Central memory CD8-positive, alpha-beta T cell (primary cell): Measurements from ENCODE around the gene U2AF1L4.

Experiments used
- ATAC-seq: fragments of 150-1000 bp; cut with Tn5 transposase; replicated peaks from 2 replicates; pipeline ENCODE4 v1.10.0; 2022; ENCODE audit warnings: mild to moderate bottlenecking, moderate FRiP score, moderate number of reproducible peaks; ENCODE audit not compliant: poor library complexity, severe bottlenecking; ENCODE audit errors: extremely low read depth
- DNase-seq, 2 donors: peaks; one replicate each; pipeline ENCODE4 v3.0.0; 2021; ENCODE audit warnings: low spot score in 2 of 2
- H3K27ac Mint-ChIP-seq: one replicate; pipeline ENCODE4 v1.8.0; 2022; ENCODE audit warnings: low read depth, mild to moderate bottlenecking, moderate library complexity, mixed read lengths
- H3K27me3 Mint-ChIP-seq: one replicate; pipeline ENCODE4 v1.8.0; 2022; ENCODE audit warnings: mixed read lengths
- H3K36me3 Mint-ChIP-seq: one replicate; pipeline ENCODE4 v1.8.0; 2022; ENCODE audit warnings: mild to moderate bottlenecking, moderate library complexity, mixed read lengths; ENCODE audit not compliant: insufficient read depth
- H3K4me1 Mint-ChIP-seq: one replicate; pipeline ENCODE4 v1.8.0; 2022; ENCODE audit warnings: mixed read lengths
- H3K4me3 Mint-ChIP-seq: one replicate; pipeline ENCODE4 v1.8.0; 2022; ENCODE audit warnings: mild to moderate bottlenecking, moderate library complexity, mixed read lengths
- H3K9me3 Mint-ChIP-seq: one replicate; pipeline ENCODE4 v1.8.0; 2022; ENCODE audit warnings: mixed read lengths

U2AF1L4 gene, protein sequence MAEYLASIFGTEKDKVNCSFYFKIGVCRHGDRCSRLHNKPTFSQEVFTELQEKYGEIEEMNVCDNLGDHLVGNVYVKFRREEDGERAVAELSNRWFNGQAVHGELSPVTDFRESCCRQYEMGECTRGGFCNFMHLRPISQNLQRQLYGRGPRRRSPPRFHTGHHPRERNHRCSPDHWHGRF

DNA sequence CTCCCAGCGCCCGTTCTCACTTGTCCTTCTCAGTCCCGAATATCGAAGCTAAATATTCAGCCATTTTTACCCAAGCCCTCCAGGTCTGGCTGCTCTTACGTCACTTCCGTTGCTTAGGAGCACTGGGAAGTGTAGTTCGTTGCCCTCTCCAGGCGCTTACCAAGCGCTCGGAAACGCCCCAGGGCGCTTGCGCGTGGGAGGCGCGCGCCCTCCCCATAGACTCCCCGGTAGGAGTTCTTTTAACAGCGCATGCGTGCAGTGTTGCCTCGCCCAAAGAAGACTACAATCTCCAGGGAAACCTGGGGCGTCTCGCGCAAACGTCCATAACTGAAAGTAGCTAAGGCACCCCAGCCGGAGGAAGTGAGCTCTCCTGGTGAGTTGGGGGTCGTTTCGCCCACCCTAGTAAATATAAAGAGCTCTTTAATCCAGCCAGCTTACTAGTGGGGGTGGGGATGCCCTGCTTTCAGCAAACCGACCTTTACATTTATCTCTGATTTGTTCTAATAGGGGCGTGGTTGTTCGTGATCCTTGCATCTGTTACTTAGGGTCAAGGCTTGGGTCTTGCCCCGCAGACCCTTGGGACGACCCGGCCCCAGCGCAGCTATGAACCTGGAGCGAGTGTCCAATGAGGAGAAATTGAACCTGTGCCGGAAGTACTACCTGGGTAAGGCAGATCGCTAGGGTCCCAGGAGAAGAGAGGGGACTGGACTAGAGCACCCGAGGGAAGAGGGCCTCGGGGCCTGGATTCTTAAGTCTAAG, at the start of gene U2AF1L4, which contains the start of gene PSENEN:
Gene U2AF1L4 (minus strand): TSS at position 91 of the 759 bp plus-strand sequence. CDS start 27 bp downstream, at position 64.
Gene PSENEN (plus strand): TSS at position 324 of the 759 bp plus-strand sequence. CDS start 280 bp downstream, at position 604.
- H3K4me1 Mint-ChIP-seq, result peaks cover 59% of the 10 kb centered on the region
- DNase-seq (peak; percentile 89 to 97), ATAC-seq (peak; percentile 63)
- no peaks in the 10 kb centered on the region for H3K27me3 Mint-ChIP-seq
- H3K9me3 Mint-ChIP-seq, result no peaks in the 10 kb centered on the region
- peaks cover 24% of the 10 kb centered on the region for H3K36me3 Mint-ChIP-seq
- peak within 1 kb of the TSS; percentile 95 for H3K27ac Mint-ChIP-seq
- peak within 1 kb of the TSS; percentile 97 for H3K4me3 Mint-ChIP-seq

DNA sequence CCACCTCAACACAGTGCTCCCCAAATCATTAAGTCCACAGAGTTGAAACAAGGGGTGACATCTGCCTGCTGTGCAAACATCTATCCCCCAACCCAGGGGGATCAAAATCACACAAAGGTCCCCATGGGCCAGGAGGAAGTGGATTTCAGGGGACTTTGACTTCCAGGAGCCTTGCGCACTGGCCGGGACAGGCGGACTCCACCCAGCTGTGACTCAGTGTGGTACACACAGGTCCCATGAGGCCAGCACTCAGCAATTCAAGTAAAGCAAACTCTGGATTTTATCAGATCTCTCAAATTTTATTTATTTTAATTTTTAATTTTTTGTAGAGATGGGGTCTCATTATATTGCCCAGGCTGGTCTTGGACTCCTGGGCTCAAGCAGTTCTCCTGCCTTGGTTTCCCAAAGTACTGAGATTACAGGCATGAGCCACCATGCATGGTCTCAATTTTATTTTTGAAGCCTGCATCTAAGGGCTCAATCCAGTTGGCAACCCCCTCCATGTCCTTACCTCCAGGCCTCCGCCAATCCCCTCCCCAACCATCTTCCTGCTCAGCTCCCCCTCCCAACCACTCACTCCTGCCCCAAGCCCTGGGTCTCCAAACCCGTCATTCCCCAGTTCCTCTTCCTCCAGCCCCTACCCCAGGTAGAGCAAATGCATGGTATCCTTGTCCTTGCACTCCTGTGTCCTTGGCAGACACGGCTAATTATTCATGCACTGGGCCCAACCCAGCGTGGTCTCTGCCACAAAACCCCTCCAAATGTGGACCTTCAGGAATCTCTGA, 48.4 kb upstream of the U2AF1L4 start:
- peaks cover 8% of the 10 kb centered on the region for H3K4me1 Mint-ChIP-seq
- H3K27me3 Mint-ChIP-seq, result peaks cover 43% of the 10 kb centered on the region
- H3K9me3 Mint-ChIP-seq, result no peaks in the 10 kb centered on the region
- H3K4me3 Mint-ChIP-seq, result no peak overlapping the region
- DNase-seq (no peak), ATAC-seq (no peak)
- no peaks in the 10 kb centered on the region for H3K36me3 Mint-ChIP-seq
- H3K27ac Mint-ChIP-seq, result no peak overlapping the region

DNA sequence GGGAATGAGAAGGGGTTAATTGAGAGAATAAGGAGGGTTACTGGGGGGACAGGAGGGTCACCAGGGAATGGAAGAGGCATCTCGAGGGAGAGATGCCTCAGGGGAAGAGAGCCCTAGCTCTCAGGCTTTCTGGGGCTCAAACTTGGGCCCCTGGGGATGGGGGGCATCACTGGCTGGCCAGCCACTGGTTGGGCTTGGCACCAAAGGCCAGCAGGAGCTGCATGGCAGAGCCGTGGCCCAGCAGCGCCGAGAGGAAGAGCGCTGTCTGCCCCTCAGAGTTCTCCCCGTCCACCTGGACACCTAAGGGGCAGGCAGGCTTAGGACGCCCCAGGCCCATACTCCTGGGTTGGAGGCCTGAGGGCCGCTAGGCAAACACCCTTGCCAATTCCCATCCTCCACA, 47.7 kb upstream of the U2AF1L4 start:
- ATAC-seq (no peak), DNase-seq (no peak)
- Mint-ChIP-seq H3K27ac (no peak overlapping the region), H3K4me3 (no peak overlapping the region), H3K4me1 (peaks cover 8% of the 10 kb centered on the region), H3K27me3 (peaks cover 43% of the 10 kb centered on the region), H3K9me3 (no peaks in the 10 kb centered on the region), H3K36me3 (peaks cover 2% of the 10 kb centered on the region)

DNA sequence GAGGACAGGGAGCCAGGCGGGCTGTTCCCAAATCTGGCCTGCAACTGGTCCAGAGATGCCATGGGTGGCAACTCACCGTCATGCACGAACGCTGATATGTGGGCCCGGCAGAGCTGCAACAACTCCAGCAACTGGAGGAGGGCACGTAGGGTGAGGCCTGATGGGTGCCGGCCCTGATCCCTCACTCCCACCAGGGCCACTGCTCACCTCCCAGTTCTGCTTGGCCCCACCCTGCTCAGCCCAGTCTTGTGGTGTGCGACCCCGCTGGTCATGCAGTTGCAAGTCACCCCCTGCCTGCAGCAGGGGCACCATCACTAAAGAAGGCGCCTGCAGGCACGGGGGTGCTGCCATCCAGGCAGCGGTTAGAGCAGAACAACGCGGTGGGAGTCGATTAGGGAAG, 47.1 kb upstream of the U2AF1L4 start:
- H3K36me3 Mint-ChIP-seq, result peaks cover 2% of the 10 kb centered on the region
- H3K27me3 Mint-ChIP-seq, result peaks cover 39% of the 10 kb centered on the region
- DNase-seq, result no peak
- no peak for ATAC-seq
- H3K9me3 Mint-ChIP-seq, result no peaks in the 10 kb centered on the region
- peaks cover 7% of the 10 kb centered on the region for H3K4me1 Mint-ChIP-seq
- no peak overlapping the region for H3K4me3 Mint-ChIP-seq
- no peak overlapping the region for H3K27ac Mint-ChIP-seq

DNA sequence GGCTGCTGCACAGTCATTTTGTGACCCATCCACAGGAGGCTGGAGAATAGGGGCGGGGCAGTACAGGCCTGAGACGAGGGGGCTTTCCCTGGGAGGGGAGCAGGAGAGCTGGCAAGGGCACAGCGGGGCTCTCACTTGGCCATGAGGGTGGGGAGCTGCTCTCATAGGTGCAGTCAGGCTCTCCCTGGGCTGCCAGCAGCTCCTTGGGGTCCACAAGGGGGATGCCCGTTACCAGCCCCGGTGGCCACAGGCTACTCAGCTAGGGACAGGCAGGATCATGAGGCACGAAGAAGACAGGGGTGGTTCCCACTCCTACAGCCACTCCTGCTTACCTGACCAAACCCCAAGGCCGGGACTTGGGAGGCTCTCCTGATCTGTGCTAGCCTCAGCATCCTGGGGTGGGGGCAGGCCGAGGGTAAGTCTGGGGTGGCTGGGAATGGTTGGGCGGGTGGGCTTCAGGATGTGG, 46.6 kb upstream of the U2AF1L4 start:
- H3K9me3 Mint-ChIP-seq, result no peaks in the 10 kb centered on the region
- ATAC-seq, result no peak
- H3K27ac Mint-ChIP-seq, result no peak overlapping the region
- no peak overlapping the region for H3K4me3 Mint-ChIP-seq
- peaks cover 2% of the 10 kb centered on the region for H3K36me3 Mint-ChIP-seq
- peaks cover 3% of the 10 kb centered on the region for H3K4me1 Mint-ChIP-seq
- peaks cover 34% of the 10 kb centered on the region for H3K27me3 Mint-ChIP-seq
- no peak for DNase-seq

DNA sequence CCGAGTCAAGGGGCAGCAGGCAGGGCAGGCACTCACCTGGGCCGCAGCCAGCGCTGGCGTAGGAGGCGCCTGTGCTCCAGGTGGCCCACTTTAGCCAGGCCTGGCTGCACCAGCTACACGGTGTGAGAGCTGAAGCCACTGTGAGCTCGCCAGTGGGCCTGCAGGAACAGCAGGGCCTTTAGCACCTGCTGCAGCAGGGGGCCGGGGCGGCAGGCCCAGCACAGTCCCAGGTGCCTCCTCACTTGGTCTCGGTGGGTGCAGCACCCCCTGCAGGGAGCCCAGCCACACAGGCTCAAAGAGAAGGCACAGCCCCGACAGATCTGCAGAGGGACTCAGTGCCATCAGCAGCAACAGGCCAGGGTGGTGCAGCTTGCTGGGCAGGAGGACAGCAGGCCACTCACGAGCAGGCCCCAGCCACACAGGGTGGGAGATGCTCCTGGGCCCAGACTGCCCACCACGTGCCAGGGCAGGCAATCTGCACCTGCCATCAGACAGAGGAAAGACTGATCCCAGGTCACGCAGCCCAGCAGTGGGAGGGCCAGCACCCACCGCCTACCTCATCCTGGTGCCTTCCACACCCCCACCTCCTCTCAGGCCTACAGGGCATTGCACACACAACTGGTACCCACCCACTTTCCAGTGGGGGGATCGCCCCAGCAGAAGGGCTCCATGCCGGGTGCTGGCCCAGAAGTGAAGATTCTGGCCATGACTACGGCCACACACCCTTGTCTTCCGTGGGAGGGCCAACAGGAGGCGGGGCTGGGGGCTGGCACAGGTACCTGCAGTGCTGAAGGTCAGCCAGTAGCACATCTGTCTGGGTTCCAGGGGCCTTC, 46.0 kb upstream of the U2AF1L4 start:
- Mint-ChIP-seq H3K27ac (no peak overlapping the region), H3K9me3 (no peaks in the 10 kb centered on the region), H3K4me3 (no peak overlapping the region), H3K4me1 (no peaks in the 10 kb centered on the region), H3K27me3 (peaks cover 28% of the 10 kb centered on the region), H3K36me3 (peaks cover 2% of the 10 kb centered on the region)
- DNase-seq (no peak), ATAC-seq (no peak)

DNA sequence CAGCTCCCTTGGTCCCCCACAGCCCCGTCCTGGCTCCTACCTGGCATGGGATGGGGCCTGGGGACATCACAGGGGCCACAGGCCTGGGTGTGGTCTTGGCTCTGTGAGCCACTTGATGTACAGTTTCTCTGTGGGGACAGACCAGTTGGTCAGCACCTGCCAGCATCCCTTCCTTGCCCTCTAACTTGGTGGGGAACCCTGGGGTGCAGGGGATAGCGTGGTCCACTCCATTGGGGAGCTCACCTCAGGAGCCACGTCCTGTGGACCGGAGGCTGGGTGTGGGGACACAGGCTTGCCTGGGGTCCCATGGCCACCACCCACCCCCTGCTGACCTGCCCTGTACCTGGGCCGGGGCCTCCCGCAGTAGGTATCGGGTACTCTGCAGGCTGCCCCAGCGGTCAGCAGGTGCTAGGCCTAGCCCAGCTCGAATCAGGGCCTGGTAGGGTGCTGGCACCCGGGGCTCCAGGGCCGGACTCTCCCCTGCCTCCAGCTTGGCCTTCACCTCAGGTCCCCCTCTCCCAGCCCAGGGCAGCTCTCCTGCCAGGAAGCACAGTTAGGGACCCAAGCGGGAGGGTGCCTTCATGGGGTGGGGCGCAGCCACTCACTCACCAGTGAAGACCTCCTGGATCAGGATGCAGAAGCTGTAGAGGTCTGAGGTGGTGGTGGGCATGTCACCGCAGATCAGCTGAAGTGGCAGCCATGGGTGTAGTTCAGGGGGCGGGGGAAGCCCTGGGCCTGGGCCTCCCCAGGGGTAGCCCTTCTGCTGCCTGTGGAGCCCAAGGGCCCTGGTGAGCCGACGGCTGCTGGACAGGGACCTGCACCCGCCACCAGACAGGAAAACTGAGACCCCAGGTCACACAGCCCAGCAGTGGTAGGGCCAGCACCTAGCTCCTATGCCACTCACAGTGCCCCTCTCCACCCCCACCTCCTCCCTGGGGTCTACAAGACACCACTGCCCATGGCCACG, 45.0 kb upstream of the U2AF1L4 start:
- Mint-ChIP-seq H3K36me3 (peaks cover 2% of the 10 kb centered on the region), H3K9me3 (no peaks in the 10 kb centered on the region), H3K4me1 (no peaks in the 10 kb centered on the region), H3K4me3 (no peak overlapping the region), H3K27ac (no peak overlapping the region), H3K27me3 (peaks cover 22% of the 10 kb centered on the region)
- ATAC-seq (no peak), DNase-seq (no peak)

DNA sequence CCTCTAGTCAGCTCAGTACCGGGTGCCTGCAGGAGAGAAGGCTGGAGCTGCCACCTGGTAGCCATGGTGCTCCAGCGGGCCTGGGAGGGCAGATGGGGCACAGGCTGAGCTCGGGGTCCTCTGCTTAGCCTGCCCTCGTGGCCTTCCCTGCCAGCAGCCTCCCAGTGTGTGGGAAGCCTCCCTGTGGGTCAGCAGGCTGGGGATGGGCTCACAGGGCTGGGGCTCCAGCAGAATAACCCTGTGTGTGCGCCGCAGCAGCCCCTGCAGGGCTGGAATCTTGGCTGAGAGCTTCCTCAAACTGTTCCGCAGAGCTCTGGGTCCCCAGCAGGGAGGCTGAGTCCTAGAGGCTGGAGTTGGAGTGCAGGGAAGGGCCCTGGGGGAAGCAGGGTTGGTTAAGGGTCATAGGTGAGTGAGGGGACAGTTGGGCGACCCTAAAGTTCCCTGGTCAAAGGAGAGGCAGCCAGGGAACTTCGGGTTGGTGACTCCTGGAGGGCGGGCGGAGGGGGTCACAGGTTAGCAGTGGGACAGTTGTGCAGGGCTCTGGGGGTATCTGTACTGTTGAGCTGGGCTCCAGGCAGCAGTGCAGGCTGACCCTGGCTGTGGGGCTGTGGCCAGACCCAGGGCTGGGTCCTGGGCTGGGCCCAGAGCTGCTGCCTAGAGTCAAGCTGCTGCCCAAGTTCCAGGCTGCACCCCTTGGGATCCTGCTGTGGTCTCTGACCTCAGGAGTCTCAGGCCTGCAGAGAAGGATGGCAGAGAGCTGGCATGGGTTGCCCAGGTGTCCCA, 44.2 kb upstream of the U2AF1L4 start:
- Mint-ChIP-seq H3K4me3 (no peak overlapping the region), H3K27ac (no peak overlapping the region), H3K4me1 (no peaks in the 10 kb centered on the region), H3K36me3 (peaks cover 2% of the 10 kb centered on the region), H3K9me3 (no peaks in the 10 kb centered on the region), H3K27me3 (peaks cover 22% of the 10 kb centered on the region)
- no peak for DNase-seq
- no peak for ATAC-seq

DNA sequence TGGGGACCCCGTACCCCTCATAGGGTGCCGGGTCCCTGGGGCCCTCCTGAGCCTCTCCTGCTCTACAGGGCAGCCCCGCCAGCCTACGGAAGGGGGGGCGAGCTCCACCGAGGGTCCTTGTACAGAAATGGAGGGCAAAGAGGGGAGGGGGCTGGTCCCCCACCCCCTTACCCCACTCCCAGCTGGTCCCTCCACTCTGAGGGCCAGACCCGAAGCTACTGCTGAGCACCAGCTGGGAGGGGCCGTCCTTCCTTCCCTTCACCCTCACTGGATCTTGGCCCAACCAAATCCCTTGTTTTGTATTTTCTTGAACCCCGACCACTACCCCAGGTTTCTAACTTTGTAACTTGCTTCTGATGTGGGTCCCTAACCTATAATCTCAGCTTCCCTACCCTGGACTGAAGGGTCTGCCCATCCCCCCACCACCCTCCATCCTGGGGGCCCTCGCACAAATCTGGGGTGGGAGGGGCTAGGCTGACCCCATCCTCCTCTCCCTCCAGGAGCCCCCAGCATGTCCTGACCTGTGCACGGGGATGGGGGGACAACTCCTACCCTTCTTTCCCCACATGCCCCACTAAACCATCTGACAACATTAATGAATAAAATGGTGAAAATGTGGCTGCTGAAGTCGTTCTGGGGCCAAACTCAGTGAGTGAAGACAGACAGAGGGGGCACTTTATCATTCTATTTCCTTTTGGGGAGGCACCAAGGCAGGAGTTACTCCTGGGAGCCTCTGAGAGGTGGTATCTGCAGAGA, 43.2 kb upstream of the U2AF1L4 start:
- Mint-ChIP-seq H3K4me1 (peaks cover 4% of the 10 kb centered on the region), H3K36me3 (peaks cover 3% of the 10 kb centered on the region), H3K27me3 (peaks cover 12% of the 10 kb centered on the region), H3K27ac (no peak overlapping the region), H3K4me3 (no peak overlapping the region), H3K9me3 (no peaks in the 10 kb centered on the region)
- no peak for DNase-seq
- ATAC-seq, result no peak

DNA sequence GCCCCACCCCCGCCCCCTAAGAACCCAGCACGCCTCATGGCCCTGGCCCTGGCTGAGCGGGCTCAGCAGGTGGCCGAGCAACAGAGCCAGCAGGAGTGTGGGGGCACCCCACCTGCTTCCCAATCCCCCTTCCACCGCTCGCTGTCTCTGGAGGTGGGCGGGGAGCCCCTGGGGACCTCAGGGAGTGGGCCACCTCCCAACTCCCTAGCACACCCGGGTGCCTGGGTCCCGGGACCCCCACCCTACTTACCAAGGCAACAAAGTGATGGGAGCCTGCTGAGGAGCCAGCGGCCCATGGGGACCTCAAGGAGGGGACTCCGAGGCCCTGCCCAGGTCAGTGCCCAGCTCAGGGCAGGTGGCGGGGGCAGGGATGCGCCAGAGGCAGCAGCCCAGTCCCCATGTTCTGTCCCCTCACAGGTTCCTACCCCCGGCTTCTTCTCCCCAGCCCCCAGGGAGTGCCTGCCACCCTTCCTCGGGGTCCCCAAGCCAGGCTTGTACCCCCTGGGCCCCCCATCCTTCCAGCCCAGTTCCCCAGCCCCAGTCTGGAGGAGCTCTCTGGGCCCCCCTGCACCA, 42.1 kb upstream of the U2AF1L4 start:
- ATAC-seq (no peak), DNase-seq (no peak)
- Mint-ChIP-seq H3K9me3 (no peaks in the 10 kb centered on the region), H3K4me3 (no peak overlapping the region), H3K27ac (no peak overlapping the region), H3K36me3 (peaks cover 3% of the 10 kb centered on the region), H3K27me3 (peaks cover 3% of the 10 kb centered on the region), H3K4me1 (peaks cover 8% of the 10 kb centered on the region)
